Vagina (tissue), 2 donors: ENCODE measurements around the gene NAV2. TPM values are rescaled to one million over a fixed set of nuclear protein-coding genes. Genes with fewer than 3 reads are reported as not detected.

ENCODE experiments used
- DNase-seq, 2 donors: peaks; one replicate each; pipeline ENCODE4 v3.0.0-alpha.2; 2017; ENCODE audit errors: extremely low spot score in 2 of 2
- H3K27ac ChIP-seq: fragments of 200-600 bp; sonication (generic); one replicate; pipeline ENCODE4 v1.5.1; 2019
- H3K27me3 ChIP-seq: fragments of 200-600 bp; sonication (generic); one replicate; pipeline ENCODE4 v1.5.1; 2019
- H3K36me3 ChIP-seq, 2 donors: fragments of 200-600 bp; sonication (generic); one replicate each; pipeline ENCODE4 v1.5.1; 2017 to 2019
- H3K4me1 ChIP-seq: fragments of 200-600 bp; sonication (generic); one replicate; pipeline ENCODE4 v1.5.1; 2019
- H3K4me3 ChIP-seq, 2 donors: fragments of 200-600 bp; sonication (generic); 1 replicate in 1 of 2; 2 replicates in 1 of 2; pipeline ENCODE4 v1.5.1; 2016 to 2019
- H3K9me3 ChIP-seq: fragments of 200-600 bp; sonication (generic); one replicate; pipeline ENCODE4 v1.5.1; 2019
- POLR2A ChIP-seq, 2 donors: fragments of 450-650 bp; IDR thresholded peaks; one replicate each; pipeline ENCODE4 v1.6.1; 2017; ENCODE audit warnings: antibody characterized with exemption in 2 of 2, mild to moderate bottlenecking in 2 of 2, moderate library complexity in 2 of 2
- POLR2AphosphoS5 ChIP-seq, 2 donors: sonication (generic); formaldehyde crosslinking; IDR thresholded peaks; one replicate each; pipeline ENCODE4 v1.9.0; 2017; ENCODE audit warnings: antibody characterized with exemption in 2 of 2, mild to moderate bottlenecking in 2 of 2, low read depth in 1 of 2; ENCODE audit not compliant: insufficient read depth in 1 of 2
- intact Hi-C: fragments of 100-400 bp; cut with DNase I; formaldehyde crosslinking; loops from one replicate; pipeline ENCODE4 v1.15.1; 2023
- total RNA-seq: library from RNA; depleted of rRNA; stranded (reverse); fragments of >200 nt; gene quantifications from one replicate; pipeline ENCODE4 v1.2.3, GENCODE V29; 2016
- TF ChIP-seq, protein P1 (sequence below), 3 experiments: fragments of 450-650 bp in 2 of 3; fragments of 200-600 bp in 1 of 3; sonication (generic) in 1 of 3; IDR thresholded peaks; one replicate each; pipeline ENCODE4 v1.5.1; 2017 to 2019; ENCODE audit warnings: antibody characterized with exemption in 3 of 3, mild to moderate bottlenecking in 2 of 3, moderate library complexity in 2 of 3

The NAV2 gene
- total RNA-seq, 1 donor from 2014 or later, result 25.3 TPM

DNA sequence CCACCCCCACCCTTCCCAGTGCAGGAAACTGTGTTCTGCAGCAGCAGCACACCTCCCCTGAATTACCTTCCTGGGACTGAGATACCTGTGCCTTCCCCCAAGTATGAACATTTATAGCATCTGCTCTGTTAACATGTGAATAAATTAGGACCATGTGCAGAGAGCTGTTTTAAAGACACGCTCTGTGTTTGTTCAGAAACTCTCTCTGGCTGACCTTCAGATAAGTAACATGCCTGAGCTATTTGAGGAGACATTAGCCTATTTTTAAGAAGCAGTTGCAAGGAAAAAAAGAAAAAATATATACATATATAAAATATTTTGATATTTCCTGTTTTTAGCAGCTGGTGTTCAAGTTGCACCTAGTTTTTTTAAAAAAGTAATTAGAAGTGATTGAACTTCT lies 5.4 kb downstream of the NAV2 start:
- H3K4me3 ChIP-seq, result no peak overlapping the region
- no peaks in the 10 kb centered on the region for H3K36me3 ChIP-seq
- no peaks in the 10 kb centered on the region for H3K27me3 ChIP-seq
- TF ChIP-seq POLR2AphosphoS5 (IDR thresholded peaks at IDR 0.05; ENCODE audit: insufficient read depth in 1 of 2, low read depth in 1 of 2) (no peak), POLR2A (IDR thresholded peaks at IDR 0.05) (no peak)
- TF ChIP-seq, protein P1, sequence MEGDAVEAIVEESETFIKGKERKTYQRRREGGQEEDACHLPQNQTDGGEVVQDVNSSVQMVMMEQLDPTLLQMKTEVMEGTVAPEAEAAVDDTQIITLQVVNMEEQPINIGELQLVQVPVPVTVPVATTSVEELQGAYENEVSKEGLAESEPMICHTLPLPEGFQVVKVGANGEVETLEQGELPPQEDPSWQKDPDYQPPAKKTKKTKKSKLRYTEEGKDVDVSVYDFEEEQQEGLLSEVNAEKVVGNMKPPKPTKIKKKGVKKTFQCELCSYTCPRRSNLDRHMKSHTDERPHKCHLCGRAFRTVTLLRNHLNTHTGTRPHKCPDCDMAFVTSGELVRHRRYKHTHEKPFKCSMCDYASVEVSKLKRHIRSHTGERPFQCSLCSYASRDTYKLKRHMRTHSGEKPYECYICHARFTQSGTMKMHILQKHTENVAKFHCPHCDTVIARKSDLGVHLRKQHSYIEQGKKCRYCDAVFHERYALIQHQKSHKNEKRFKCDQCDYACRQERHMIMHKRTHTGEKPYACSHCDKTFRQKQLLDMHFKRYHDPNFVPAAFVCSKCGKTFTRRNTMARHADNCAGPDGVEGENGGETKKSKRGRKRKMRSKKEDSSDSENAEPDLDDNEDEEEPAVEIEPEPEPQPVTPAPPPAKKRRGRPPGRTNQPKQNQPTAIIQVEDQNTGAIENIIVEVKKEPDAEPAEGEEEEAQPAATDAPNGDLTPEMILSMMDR (IDR thresholded peaks at IDR 0.05), result no peak
- peaks cover 35% of the 10 kb centered on the region for H3K4me1 ChIP-seq
- DNase-seq, result no peak
- H3K27ac ChIP-seq, result no peak overlapping the region
- H3K9me3 ChIP-seq, result no peaks in the 10 kb centered on the region
- intact Hi-C loops, result loop anchor here (10.0 kb wide), 1 partner anchor 103 kb away; no protein-coding TSS in a partner anchor

DNA sequence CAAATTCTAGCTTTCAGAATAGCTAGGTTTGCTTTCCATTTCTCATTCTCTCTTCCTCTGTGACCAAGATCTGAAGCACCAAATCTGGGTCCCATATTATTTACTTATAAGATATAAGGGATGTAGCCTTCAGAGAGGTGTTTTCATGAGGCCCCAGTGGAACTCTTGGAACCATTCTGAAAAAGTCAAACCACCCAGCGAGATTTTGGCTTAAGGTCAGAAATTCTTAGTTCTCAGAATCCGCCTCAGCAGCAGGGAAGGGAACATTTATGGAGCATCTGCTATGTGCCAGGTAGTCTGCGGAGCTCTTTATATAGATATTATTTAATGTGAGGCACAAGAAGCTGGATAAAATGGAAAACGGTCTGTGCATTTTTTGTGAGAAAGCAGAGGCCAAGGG lies 6.3 kb downstream of the NAV2 start:
- no peaks in the 10 kb centered on the region for H3K27me3 ChIP-seq
- intact Hi-C loops, result loop anchor here (10.0 kb wide), 1 partner anchor 104 kb away; no protein-coding TSS in a partner anchor
- H3K36me3 ChIP-seq, result no peaks in the 10 kb centered on the region
- H3K9me3 ChIP-seq, result no peaks in the 10 kb centered on the region
- no peak for DNase-seq
- TF ChIP-seq POLR2A (IDR thresholded peaks at IDR 0.05) (no peak), POLR2AphosphoS5 (IDR thresholded peaks at IDR 0.05; ENCODE audit: insufficient read depth in 1 of 2, low read depth in 1 of 2) (no peak)
- TF ChIP-seq, protein P1 (IDR thresholded peaks at IDR 0.05), result no peak
- no peak overlapping the region for H3K4me3 ChIP-seq
- peaks cover 35% of the 10 kb centered on the region for H3K4me1 ChIP-seq
- H3K27ac ChIP-seq, result no peak overlapping the region

DNA sequence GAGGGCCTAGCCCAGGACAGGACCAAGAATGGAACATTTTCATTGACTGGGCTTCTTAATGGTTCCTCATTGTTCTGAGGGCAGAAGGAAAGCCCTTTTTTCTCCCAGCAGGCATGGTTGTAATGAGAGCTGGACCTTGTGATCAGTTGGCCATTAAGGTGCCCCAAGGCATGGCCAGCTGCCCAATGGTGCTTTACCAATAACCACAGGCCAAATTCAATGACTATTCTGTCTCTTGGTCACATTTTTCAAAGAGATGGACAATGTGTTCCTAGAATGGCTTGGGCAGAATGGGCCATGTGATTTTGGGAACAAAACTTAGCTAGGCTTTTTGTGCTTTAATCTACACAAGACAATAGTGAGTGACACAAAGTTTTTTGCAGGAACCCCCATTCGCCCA lies 7.3 kb downstream of the NAV2 start:
- H3K4me1 ChIP-seq, result peaks cover 35% of the 10 kb centered on the region
- no peaks in the 10 kb centered on the region for H3K36me3 ChIP-seq
- no peaks in the 10 kb centered on the region for H3K27me3 ChIP-seq
- TF ChIP-seq POLR2A (IDR thresholded peaks at IDR 0.05), result no peak
- TF ChIP-seq POLR2AphosphoS5 (IDR thresholded peaks at IDR 0.05; ENCODE audit: insufficient read depth in 1 of 2, low read depth in 1 of 2), result no peak
- TF ChIP-seq, protein P1 (IDR thresholded peaks at IDR 0.05), result no peak
- DNase-seq, result no peak
- no peak overlapping the region for H3K4me3 ChIP-seq
- no peaks in the 10 kb centered on the region for H3K9me3 ChIP-seq
- intact Hi-C loops, result loop anchor here (10.0 kb wide), 1 partner anchor 105 kb away; no protein-coding TSS in a partner anchor
- no peak overlapping the region for H3K27ac ChIP-seq

DNA sequence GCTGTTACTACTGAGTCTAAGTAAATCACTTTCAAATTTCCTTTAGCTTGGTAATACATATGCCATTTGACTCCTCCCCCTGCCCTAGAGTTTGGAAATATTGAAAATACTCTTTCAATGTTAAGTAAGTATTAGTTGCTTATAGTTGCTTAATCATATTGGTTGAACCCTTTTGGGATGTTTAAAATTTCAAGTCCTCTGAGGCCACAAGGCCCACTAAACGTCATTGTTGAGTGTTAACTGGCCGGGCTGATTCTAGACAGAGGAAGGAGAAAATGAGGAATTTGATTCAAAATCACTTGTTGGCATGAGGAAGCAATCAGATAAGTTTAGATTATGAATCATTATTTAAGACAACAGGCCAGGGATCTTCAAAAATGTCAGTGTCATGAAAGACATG lies 8.5 kb downstream of the NAV2 start:
- Histone ChIP-seq H3K27me3 (no peaks in the 10 kb centered on the region), H3K4me1 (peaks cover 37% of the 10 kb centered on the region)
- no peak for TF ChIP-seq POLR2AphosphoS5 (IDR thresholded peaks at IDR 0.05; ENCODE audit: insufficient read depth in 1 of 2, low read depth in 1 of 2)

DNA sequence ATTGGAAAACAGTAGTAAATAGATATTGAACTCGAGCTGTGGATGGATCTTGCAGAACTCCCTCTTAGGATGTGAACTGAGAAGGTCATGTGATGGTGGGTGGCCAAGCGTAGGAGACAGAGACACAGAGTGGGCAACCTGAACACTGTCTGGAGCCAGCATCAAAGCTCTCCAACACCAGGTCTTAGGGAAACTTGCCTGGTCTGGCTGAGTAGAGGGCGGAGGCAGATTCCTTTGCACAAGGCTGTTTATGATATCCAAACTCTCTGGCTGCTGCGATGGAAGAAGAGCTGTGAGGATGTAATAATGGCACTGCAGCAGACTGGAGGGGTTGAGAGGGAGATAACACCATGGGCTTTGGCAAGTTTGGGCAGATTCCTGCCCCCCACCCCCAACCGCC lies 10.1 kb downstream of the NAV2 start:
- Histone ChIP-seq H3K4me1 (peaks cover 37% of the 10 kb centered on the region), H3K4me3 (no peak overlapping the region), H3K27ac (no peak overlapping the region), H3K36me3 (no peaks in the 10 kb centered on the region), H3K27me3 (no peaks in the 10 kb centered on the region), H3K9me3 (no peaks in the 10 kb centered on the region)
- no peak for DNase-seq
- intact Hi-C loops, result no loop called here
- TF ChIP-seq POLR2A (IDR thresholded peaks at IDR 0.05), result no peak
- TF ChIP-seq, protein P1 (IDR thresholded peaks at IDR 0.05), result no peak
- TF ChIP-seq POLR2AphosphoS5 (IDR thresholded peaks at IDR 0.05; ENCODE audit: insufficient read depth in 1 of 2, low read depth in 1 of 2), result no peak

More for the DNA sequence above, 8.5 kb downstream of the NAV2 start:
- Histone ChIP-seq H3K36me3 (no peaks in the 10 kb centered on the region), H3K27ac (no peak overlapping the region), H3K9me3 (no peaks in the 10 kb centered on the region), H3K4me3 (no peak overlapping the region)
- intact Hi-C loops, result no loop called here
- DNase-seq, result no peak
